HepG2 (cell line): ENCODE data around the gene ALDH16A1. TPM values are rescaled to one million over a fixed set of nuclear protein-coding genes. Genes with fewer than 3 reads are reported as not detected.

Experiments
- ATAC-seq: fragments of 200-7000 bp; cut with Tn5 transposase; 3 replicates; pipeline ENCODE4 v1.9.1; 2020; ENCODE audit warnings: mild to moderate bottlenecking, moderate library complexity
- BruUV-seq: library from RNA; stranded (reverse); fragments of 400-500 nt; replicated peaks from 2 replicates; lab custom pipeline; 2021; lab: Mats Ljungman, UMichigan
- CTCF ChIA-PET: fragments of 300-600 bp; formaldehyde crosslinking; extraction: SDS; loops from one replicate; lab custom pipeline; 2021; ENCODE audit warnings: low total read pairs, inconsistent platforms, low intra/inter-chr PET ratio; lab: Yijun Ruan, JAX
- POLR2A ChIA-PET: fragments of 350-600 bp; sonication (Branson Sonifier 250); formaldehyde crosslinking; loops from one replicate; lab custom pipeline; 2020; ENCODE audit warnings: antibody characterized with exemption, inconsistent platforms; lab: Yijun Ruan, JAX
- DNase-seq: peaks from one replicate; pipeline ENCODE4 v3.0.0-alpha.2; 2015; ENCODE audit warnings: low spot score
- FAIRE-seq: peaks from 3 replicates; lab custom pipeline; 2011; peaks lifted over from hg19 to GRCh38; lab: Jason Lieb, UNC
- H2AFZ ChIP-seq: one replicate; pipeline ENCODE4 v1.6.1; 2011; ENCODE audit warnings: low read length, inconsistent platforms
- H3K27ac ChIP-seq: fragments of 300-600 bp; 3 replicates; pipeline ENCODE4 v1.8.0; 2011; ENCODE audit warnings: mixed run types, mild to moderate bottlenecking, mixed read lengths, low read length, inconsistent platforms; ENCODE audit not compliant: insufficient read depth; ENCODE audit errors: extremely low read length
- H3K27me3 ChIP-seq, 2 experiments: fragments of 200-600 bp in 1 of 2; 2 replicates in 1 of 2; 3 replicates in 1 of 2; pipeline versions ENCODE4 v1.6.0 to v1.8.0; 2011; ENCODE audit warnings: low read length in 2 of 2, mild to moderate bottlenecking in 2 of 2, moderate library complexity in 2 of 2, inconsistent platforms in 1 of 2; ENCODE audit not compliant: insufficient read depth in 2 of 2, control insufficient read depth in 1 of 2
- H3K36me3 ChIP-seq, 2 experiments: fragments of 200-600 bp in 1 of 2; replicated peaks in 1 of 2; 2 replicates in 1 of 2; 3 replicates in 1 of 2; pipeline versions ENCODE4 v1.5.1 to v1.8.0; 2011; ENCODE audit warnings: low read length in 2 of 2, inconsistent platforms in 1 of 2; ENCODE audit not compliant: insufficient read depth in 2 of 2, control insufficient read depth in 1 of 2
- H3K4me1 ChIP-seq: 2 replicates; pipeline ENCODE4 v1.5.1; 2012; ENCODE audit warnings: low read length, inconsistent platforms; ENCODE audit not compliant: insufficient read depth
- H3K4me2 ChIP-seq: 2 replicates; pipeline ENCODE4 v1.6.0; 2011; ENCODE audit warnings: low read depth, low read length, inconsistent platforms
- H3K4me3 ChIP-seq, 3 experiments: fragments of 200-600 bp in 1 of 3; sonication (generic), shearing (Covaris generic) in 1 of 3; replicated peaks in 1 of 3; 2 replicates each; pipeline ENCODE4 v1.5.1; 2011 to 2016; ENCODE audit warnings: low read length in 3 of 3, inconsistent platforms in 2 of 3, low read depth in 2 of 3, mild to moderate bottlenecking in 2 of 3, control low read depth in 1 of 3, mixed read lengths in 1 of 3; ENCODE audit not compliant: insufficient read depth in 1 of 3
- H3K79me2 ChIP-seq: one replicate; pipeline ENCODE4 v1.6.1; 2011; ENCODE audit warnings: low read length, inconsistent platforms; ENCODE audit not compliant: insufficient read depth
- H3K9ac ChIP-seq: 2 replicates; pipeline ENCODE4 v1.6.0; 2011; ENCODE audit warnings: mild to moderate bottlenecking, low read depth, low read length, inconsistent platforms; ENCODE audit not compliant: insufficient read depth
- H3K9me3 ChIP-seq: 2 replicates; pipeline ENCODE4 v1.5.1; 2012; ENCODE audit warnings: mild to moderate bottlenecking, low read length
- H4K20me1 ChIP-seq: 2 replicates; pipeline ENCODE4 v1.6.0; 2011; ENCODE audit warnings: inconsistent platforms, mild to moderate bottlenecking, low read length, moderate library complexity; ENCODE audit not compliant: insufficient read depth
- CC2D1A ChIP-seq: sonication (generic); formaldehyde crosslinking; IDR thresholded peaks from 2 replicates; pipeline ENCODE4 v1.8.1; 2023; ENCODE audit warnings: mild to moderate bottlenecking, missing genetic modification reagents
- MAF1 ChIP-seq: sonication (generic); formaldehyde crosslinking; IDR thresholded peaks from 2 replicates; pipeline ENCODE4 v1.5.0; 2020; ENCODE audit warnings: missing genetic modification reagents, borderline replicate concordance
- SIN3A ChIP-seq: IDR thresholded peaks from 2 replicates; pipeline ENCODE4 v1.6.1; 2011; ENCODE audit warnings: low read depth, mild to moderate bottlenecking, control low read depth, low read length, borderline replicate concordance
- TBX2 ChIP-seq: sonication (generic); formaldehyde crosslinking; IDR thresholded peaks from 2 replicates; pipeline ENCODE4 v1.5.0; 2020; ENCODE audit warnings: missing genetic modification reagents, mild to moderate bottlenecking, borderline replicate concordance
- XRCC5 ChIP-seq: fragments of 200-400 bp; formaldehyde crosslinking; optimal IDR thresholded peaks from 2 replicates; pipeline ENCODE3; 2017; ENCODE audit warnings: mild to moderate bottlenecking, low read length
- WGBS: methylation state at CpG from one replicate; pipeline ENCODE4 v1.1.6; 2017; ENCODE audit warnings: low lambda C conversion rate; 5-methylcytosine and 5-hydroxymethylcytosine counted together
- in situ Hi-C: cut with HindIII; loops from 2 replicates; pipeline ENCODE4 v1.10.0; 2017; ENCODE audit warnings: low pct_unique_long_range_greater_than_20kb; ENCODE audit not compliant: extremely low pct_ligation_motif_present
- intact Hi-C: fragments of 100-400 bp; cut with micrococcal nuclease; formaldehyde crosslinking; loops from one replicate; pipeline ENCODE4 v1.10.0; 2022; ENCODE audit not compliant: unreplicated experiment
- polyA plus RNA-seq, 8 experiments: library from polyadenylated mRNA; depleted of rRNA in 3 of 8; stranded (reverse) in 7 of 8; unstranded in 1 of 8; fragments of >200 nt; fragmentation: Illumina TruSeq in 4 of 8; extraction: Trizol in 4 of 8; gene quantifications; 2 replicates each; pipeline versions ENCODE4 v1.2.1 to v1.2.3, GENCODE V29; 2011 to 2016; ENCODE audit warnings: low read depth in 4 of 8, missing spikeins in 1 of 8, mixed read lengths in 1 of 8; ENCODE audit not compliant: insufficient read depth in 1 of 8
- total RNA-seq, 5 experiments: library from RNA; depleted of rRNA; stranded (reverse); fragments of >200 nt; fragmentation: Illumina TruSeq; extraction: Trizol; gene quantifications; 2 replicates each; pipeline ENCODE4 v1.2.3, GENCODE V29; 2016; ENCODE audit warnings: low read depth in 1 of 5
- TF ChIP-seq, protein P1 (sequence below): IDR thresholded peaks from 2 replicates; pipeline ENCODE4 v1.6.1; 2018; ENCODE audit warnings: missing genetic modification reagents
- TF ChIP-seq, protein P2 (sequence below): sonication (generic); formaldehyde crosslinking; IDR thresholded peaks from 2 replicates; pipeline ENCODE4 v1.4.0; 2020; ENCODE audit warnings: missing genetic modification reagents, borderline replicate concordance
- TF ChIP-seq, protein P3 (sequence below), 2 experiments: sonication (generic) in 1 of 2; formaldehyde crosslinking in 1 of 2; IDR thresholded peaks; 2 replicates each; pipeline versions ENCODE4 v1.4.0 to v1.6.1; 2018 to 2020; ENCODE audit warnings: missing genetic modification reagents in 2 of 2, borderline replicate concordance in 1 of 2, low read depth in 1 of 2, mild to moderate bottlenecking in 1 of 2, missing biosample characterization in 1 of 2
- TF ChIP-seq, protein P4 (sequence below): sonication (generic); formaldehyde crosslinking; IDR thresholded peaks from 2 replicates; pipeline ENCODE4 v1.4.0; 2020; ENCODE audit warnings: missing genetic modification reagents
- TF ChIP-seq, protein P5 (sequence below): IDR thresholded peaks from 2 replicates; pipeline ENCODE4 v1.6.1; 2018; ENCODE audit warnings: missing genetic modification reagents, mild to moderate bottlenecking, missing compliant biosample characterization

ALDH16A1 gene
- total and polyA plus RNA-seq, 2 of the 13 experiments (the other 11 are each of a cell fraction or from before 2014, with no cell fraction given) = 8.4 to 34.9 TPM

DNA sequence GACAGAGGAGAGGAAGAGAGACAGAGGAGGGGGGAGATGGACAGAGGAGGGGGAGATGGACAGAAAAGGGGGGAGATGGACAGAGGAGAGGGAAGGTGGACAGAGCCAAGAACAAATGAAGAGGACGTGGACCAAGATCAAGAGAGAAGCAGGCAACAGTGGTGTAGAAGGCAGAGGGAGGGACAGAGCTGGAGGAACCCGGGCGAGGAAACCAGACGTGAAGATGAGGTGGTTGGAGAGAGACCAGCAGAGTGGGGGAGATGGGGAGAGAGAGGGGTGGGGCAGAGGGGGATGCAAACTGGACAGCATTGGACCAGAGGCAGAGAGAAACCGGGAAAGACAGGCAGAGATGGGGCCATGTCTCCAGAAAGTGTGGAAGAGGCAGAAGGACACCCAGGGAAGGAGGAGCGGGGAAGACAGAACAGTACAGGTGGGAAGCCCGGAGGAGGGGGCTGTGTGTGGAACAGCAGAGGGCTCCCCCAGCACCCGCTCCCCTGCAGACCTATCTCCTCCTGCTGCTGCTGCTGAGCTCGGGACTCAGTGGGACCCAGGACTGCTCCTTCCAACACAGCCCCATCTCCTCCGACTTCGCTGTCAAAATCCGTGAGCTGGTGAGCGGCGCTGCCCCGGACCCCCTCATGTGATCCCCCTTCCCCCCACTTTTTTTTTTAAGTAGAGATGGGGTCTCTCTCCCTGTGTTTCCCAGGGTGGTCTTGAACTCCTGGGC lies 22.3 kb downstream of the ALDH16A1 start (continued):
- TF ChIP-seq MAF1 = no peak
- TF ChIP-seq, protein P1, sequence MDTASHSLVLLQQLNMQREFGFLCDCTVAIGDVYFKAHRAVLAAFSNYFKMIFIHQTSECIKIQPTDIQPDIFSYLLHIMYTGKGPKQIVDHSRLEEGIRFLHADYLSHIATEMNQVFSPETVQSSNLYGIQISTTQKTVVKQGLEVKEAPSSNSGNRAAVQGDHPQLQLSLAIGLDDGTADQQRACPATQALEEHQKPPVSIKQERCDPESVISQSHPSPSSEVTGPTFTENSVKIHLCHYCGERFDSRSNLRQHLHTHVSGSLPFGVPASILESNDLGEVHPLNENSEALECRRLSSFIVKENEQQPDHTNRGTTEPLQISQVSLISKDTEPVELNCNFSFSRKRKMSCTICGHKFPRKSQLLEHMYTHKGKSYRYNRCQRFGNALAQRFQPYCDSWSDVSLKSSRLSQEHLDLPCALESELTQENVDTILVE (CRISPR knock-in tag) = no peak
- no peak for TF ChIP-seq SIN3A
- no peak for TF ChIP-seq CC2D1A (CRISPR knock-in tag)

DNA sequence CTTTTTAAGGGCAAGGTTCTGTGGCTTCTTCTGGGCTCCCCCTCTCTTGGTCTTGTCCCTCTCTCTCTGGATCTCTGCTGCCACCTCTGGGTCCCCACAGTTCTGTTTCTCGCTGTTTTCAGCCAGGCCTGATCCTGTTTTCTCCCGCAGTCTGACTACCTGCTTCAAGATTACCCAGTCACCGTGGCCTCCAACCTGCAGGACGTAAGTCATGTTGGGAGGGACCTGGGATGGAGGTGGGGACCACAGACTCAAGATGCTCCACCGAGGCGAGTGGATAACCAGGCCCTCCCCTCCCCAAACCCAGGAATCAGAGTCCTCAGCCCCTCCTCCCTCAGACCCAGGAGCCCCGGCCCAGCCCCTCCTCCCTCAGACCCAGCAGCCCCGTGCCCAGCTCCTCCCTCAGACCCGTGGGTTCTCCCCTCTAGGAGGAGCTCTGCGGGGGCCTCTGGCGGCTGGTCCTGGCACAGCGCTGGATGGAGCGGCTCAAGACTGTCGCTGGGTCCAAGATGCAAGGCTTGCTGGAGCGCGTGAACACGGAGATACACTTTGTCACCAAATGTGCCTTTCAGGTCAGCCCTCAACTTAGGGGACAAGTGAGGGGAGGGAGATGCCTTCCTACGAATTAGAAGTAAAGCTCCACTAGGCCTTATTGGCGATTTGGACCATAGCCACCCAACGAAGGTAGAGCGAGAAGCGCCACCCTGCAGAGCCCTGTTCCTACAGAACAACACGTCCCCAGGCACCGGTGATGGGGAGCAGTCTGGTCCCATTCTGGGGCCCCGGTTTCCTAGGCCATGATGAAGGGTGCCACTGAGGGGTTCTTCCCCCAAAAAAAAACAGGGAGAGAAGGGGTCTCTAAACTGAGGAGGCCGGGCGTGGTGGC lies 23.2 kb downstream of the ALDH16A1 start:
- H3K9ac ChIP-seq = 0 out of 2 replicates have a peak overlapping the region, but pooled peaks have one; percentile 21
- H3K4me3 ChIP-seq = peak overlapping the region in 2 of 3 experiments; percentile 5 to 60; a peak in 2 of 6 replicates
- 35% methylated on average over 22 of the region's 27 CpGs for WGBS
- CTCF ChIA-PET = interaction anchor here (1.2 to 1.3 kb wide), 2 partner anchors 33 to 84 kb away, joined by 3 to 5 read pairs; no protein-coding TSS in a partner anchor
- H4K20me1 ChIP-seq = no peaks in the 10 kb centered on the region
- no peak overlapping the region for H2AFZ ChIP-seq
- no peak overlapping the region for H3K27ac ChIP-seq
- H3K36me3 ChIP-seq = no peaks in the 10 kb centered on the region
- DNase-seq = no peak
- POLR2A ChIA-PET = interaction anchor here (0.6 to 1.3 kb wide), 8 partner anchors 12 to 164 kb away, joined by 3 to 24 read pairs (median 4); partner anchors contain the start of genes ALDH16A1, PIH1D1, RPS11 and RRAS
- no peaks in the 10 kb centered on the region for H3K79me2 ChIP-seq
- no TSS peak for BruUV-seq
- intact Hi-C loops (no loop called here), in situ Hi-C loops (no loop called here)
- no peaks in the 10 kb centered on the region for H3K9me3 ChIP-seq
- FAIRE-seq = peak; percentile 67
- no peaks in the 10 kb centered on the region; a peak in 1 of 5 replicates for H3K27me3 ChIP-seq
- H3K4me2 ChIP-seq = peak overlapping the region; percentile 68
- peaks cover 51% of the 10 kb centered on the region for H3K4me1 ChIP-seq
- peak; percentile 81 for ATAC-seq
- TF ChIP-seq, protein P2, sequence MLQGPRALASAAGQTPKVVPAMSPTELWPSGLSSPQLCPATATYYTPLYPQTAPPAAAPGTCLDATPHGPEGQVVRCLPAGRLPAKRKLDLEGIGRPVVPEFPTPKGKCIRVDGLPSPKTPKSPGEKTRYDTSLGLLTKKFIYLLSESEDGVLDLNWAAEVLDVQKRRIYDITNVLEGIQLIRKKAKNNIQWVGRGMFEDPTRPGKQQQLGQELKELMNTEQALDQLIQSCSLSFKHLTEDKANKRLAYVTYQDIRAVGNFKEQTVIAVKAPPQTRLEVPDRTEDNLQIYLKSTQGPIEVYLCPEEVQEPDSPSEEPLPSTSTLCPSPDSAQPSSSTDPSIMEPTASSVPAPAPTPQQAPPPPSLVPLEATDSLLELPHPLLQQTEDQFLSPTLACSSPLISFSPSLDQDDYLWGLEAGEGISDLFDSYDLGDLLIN (CRISPR knock-in tag) = no peak
- TF ChIP-seq, protein P3, sequence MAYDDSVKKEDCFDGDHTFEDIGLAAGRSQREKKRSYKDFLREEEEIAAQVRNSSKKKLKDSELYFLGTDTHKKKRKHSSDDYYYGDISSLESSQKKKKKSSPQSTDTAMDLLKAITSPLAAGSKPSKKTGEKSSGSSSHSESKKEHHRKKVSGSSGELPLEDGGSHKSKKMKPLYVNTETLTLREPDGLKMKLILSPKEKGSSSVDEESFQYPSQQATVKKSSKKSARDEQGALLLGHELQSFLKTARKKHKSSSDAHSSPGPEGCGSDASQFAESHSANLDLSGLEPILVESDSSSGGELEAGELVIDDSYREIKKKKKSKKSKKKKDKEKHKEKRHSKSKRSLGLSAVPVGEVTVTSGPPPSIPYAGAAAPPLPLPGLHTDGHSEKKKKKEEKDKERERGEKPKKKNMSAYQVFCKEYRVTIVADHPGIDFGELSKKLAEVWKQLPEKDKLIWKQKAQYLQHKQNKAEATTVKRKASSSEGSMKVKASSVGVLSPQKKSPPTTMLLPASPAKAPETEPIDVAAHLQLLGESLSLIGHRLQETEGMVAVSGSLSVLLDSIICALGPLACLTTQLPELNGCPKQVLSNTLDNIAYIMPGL (CRISPR knock-in tag; IDR thresholded peaks at IDR 0.05; ENCODE audit: borderline replicate concordance in 1 of 2, low read depth in 1 of 2) = peak; percentile 55 to 69; a peak in 2 of 4 replicates
- TF ChIP-seq, protein P4, sequence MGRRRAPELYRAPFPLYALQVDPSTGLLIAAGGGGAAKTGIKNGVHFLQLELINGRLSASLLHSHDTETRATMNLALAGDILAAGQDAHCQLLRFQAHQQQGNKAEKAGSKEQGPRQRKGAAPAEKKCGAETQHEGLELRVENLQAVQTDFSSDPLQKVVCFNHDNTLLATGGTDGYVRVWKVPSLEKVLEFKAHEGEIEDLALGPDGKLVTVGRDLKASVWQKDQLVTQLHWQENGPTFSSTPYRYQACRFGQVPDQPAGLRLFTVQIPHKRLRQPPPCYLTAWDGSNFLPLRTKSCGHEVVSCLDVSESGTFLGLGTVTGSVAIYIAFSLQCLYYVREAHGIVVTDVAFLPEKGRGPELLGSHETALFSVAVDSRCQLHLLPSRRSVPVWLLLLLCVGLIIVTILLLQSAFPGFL (CRISPR knock-in tag) = no peak
- no peak for TF ChIP-seq TBX2 (CRISPR knock-in tag)
- TF ChIP-seq, protein P5, sequence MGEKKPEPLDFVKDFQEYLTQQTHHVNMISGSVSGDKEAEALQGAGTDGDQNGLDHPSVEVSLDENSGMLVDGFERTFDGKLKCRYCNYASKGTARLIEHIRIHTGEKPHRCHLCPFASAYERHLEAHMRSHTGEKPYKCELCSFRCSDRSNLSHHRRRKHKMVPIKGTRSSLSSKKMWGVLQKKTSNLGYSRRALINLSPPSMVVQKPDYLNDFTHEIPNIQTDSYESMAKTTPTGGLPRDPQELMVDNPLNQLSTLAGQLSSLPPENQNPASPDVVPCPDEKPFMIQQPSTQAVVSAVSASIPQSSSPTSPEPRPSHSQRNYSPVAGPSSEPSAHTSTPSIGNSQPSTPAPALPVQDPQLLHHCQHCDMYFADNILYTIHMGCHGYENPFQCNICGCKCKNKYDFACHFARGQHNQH (CRISPR knock-in tag) = 0 out of 2 replicates have a peak, but pooled peaks have one; percentile 23
- peak; percentile 85 for TF ChIP-seq XRCC5
